M059J (cell line): ENCODE measurements around the gene PABPC1L2A. TPM values are rescaled to one million over a fixed set of nuclear protein-coding genes. Genes with fewer than 3 reads are reported as not detected.
A peak's percentile ranks its signal among the peaks of the same experiment; 100 is the strongest.
"Not testable (repeated sequence)": the region's sequence is repeated elsewhere in the genome, so short reads cannot be mapped to it uniquely, and the experiment has no call there.

Source experiments
- DNase-seq: peaks from one replicate; pipeline ENCODE4 v3.0.0-alpha.2; 2012; ENCODE audit warnings: low read depth
- total RNA-seq: library from RNA; depleted of rRNA; stranded (reverse); fragments of >200 nt; shearing (Covaris generic); gene quantifications from 2 replicates; pipeline ENCODE4 v1.2.3, GENCODE V29; 2014; rRNA removed

PABPC1L2A gene
- total RNA-seq = not detected in 2 replicates

DNA sequence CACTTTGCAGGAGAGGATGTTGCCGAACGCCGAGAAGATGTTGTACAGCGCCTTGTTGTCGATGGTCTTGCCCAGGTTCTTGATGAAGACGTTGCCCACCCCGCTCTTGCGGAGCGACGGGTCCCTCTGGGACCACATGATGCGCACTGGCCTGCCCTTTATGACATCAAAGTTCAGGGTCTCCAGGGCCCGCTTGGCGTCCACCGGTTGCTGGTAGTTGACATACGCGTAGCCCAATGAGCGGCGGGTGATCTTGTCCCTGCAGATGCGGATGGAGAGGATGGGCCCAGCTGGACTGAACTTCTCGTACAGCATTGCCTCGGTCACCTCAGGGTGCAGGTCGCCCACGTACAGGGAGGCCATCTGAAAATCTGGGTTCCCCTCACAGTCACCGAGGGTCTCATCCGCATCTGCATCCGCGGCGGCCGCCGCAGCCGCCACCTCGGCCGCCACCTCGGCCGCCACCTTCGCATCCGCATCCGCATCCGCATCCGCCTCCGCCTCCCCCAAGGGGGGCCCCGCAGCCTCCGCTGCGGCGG lies at the start of gene PABPC1L2A:
TSS of gene PABPC1L2A (minus strand) at position 489 of the 539 bp plus-strand sequence. CDS start at position 363, 126 bp downstream.
- not testable (repeated sequence) for DNase-seq

DNA sequence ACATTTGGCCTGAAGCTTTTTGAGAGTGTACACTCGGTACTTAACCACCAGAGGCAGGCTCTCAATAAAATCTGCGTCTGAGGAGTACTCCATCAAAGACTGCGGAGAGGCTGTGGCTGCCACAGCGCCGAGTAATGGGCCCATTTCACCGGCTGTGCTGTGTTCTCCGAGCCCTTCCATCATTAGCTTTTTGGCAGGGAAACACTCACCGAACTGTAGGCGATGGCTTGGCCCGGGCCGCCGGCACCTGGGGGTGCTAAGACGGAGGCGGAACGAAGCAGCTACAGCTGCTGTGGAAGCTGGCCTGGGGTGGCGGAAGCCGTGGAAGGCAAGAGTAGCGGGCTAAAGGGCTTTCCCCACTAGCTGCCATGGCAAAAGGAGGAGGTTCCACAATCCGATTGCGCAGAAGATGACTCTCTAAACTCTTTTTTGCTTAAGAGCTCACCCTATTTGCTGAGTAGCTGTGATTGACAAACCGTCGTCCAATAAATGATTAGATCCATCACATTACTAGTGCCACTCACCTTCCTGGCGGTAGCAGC lies 48.5 kb upstream of the PABPC1L2A start:
- peak; percentile 31 for DNase-seq

DNA sequence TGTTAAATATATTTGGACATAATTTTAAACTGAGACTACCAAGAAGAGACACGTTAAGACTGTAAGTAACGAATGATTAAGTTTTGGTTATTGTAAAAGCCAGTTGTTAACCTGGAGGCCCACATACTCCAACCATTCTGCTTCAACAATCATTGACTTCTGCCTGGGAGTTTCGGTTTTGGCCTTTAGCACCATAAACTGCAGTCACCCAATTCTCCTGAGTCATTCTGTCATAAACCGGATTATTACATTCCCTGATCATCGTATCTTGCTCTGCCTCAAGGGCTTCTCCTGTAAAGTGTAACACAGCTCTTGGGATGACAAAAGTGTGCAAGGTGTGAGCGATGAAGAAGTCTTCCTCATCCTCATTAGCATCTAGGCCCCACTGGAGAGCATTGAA lies 46.9 kb upstream of the PABPC1L2A start:
- DNase-seq = no peak

DNA sequence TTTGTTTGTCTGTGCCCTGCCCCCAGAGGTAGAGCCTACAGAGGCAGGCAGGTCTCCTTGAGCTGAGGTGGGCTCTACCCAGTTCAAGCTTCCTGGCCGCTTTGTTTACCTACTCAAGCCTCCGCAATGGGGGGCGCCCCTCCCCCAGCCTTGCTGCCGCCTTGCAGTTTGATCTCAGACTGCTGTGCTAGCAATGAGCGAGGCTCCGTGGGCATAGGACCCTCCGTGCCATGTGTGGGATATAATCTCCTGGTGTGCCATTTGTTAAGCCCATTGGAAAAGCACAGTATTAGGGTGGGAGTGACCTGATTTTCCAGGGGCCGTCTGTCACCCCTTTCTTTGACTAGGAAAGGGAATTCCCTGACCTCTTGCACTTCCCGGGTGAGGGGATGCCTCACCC lies 20.2 kb upstream of the PABPC1L2A start:
- DNase-seq = not testable (repeated sequence)

- DNase-seq = not testable (repeated sequence)
Measured at GRCh38 chrX:73086766-73087165, 7.5 kb upstream of the PABPC1L2A start.

DNA sequence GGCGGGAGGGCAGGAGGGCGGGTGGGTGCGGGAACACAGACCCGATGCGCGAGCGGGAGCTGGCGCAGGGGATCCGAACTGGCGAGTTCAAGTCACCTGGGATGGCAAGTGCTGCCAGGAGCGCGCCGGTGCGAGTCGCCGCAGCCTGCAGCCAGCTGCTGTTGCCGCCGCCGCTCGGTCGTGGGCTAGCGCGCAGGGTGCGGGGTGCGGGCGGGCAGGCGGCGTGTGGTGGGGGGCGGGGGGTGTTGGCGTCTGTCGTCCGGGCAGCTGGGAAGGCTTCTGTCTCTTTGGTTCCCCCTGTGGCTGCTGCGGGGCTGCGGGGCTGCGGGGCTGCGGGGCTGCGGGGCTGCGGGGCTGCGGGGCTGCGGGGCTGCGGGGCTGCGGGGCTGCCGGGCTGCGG lies 572 bp upstream of the PABPC1L2A start:
- DNase-seq = not testable (repeated sequence)

GRCh38 chrX:73078597-73078996 lies 715 bp downstream of the PABPC1L2A start:
- not testable (repeated sequence) for DNase-seq

- no peak for DNase-seq
Measured at GRCh38 chrX:73076838-73077237, 2.5 kb downstream of the PABPC1L2A start.

DNA sequence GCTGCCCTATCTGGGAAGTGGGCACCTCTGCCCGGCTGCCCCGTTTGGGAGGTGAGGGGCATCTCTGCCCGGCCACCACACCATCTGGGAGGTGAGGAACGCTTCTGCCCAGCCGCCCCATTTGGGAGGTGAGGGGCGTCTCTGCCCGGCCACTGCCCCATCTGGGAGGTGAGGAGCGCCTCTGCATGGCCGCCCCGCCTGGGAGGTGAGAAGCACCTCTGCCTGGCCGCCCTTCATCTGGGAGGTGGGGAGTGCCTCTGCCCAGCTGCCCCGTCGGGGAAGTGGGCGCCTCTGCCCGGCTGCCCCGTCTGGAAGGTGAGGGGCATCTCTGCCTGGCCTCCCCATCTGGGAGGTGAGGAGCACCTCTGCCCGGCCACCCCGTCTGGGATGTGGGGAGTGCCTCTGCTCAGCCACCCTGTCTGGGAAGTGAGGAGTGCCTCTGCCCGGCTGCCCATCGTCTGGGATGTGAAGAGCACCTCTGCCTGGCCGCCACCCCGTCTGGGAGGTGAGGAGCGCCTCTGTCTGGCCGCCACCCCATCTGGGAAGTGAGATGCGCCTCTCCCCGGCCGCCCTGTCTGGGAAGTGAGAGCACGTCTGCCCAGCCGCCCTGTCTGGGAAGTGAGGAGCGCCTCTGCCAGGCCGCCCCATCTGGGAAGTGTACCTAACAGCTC lies 9.8 kb downstream of the PABPC1L2A start:
- no peak for DNase-seq

- DNase-seq = no peak
Measured at GRCh38 chrX:73068467-73069364, 10.6 kb downstream of the PABPC1L2A start.

GRCh38 chrX:73067761-73068466 lies 11.4 kb downstream of the PABPC1L2A start:
- DNase-seq = not testable (repeated sequence)

GRCh38 chrX:73028876-73029275 lies 50.4 kb downstream of the PABPC1L2A start:
- no peak for DNase-seq

Other genes with a start within 250 kb of the PABPC1L2A start
- not detected in 2 replicates for gene FAM236C, start 166.9 kb downstream of the PABPC1L2A start, total RNA-seq
- gene FAM236A, start 141.3 kb downstream of the PABPC1L2A start, total RNA-seq = not detected in 2 replicates
- not detected in 2 replicates for gene DMRTC1, start 135.7 kb downstream of the PABPC1L2A start, total RNA-seq
- gene PABPC1L2B, start 76.6 kb downstream of the PABPC1L2A start, total RNA-seq = not detected in 2 replicates
- gene NAP1L2, start 135.3 kb upstream of the PABPC1L2A start, total RNA-seq = 0.12 and 0.62 TPM in 2 replicates